Spleen (tissue), 11 donors: ENCODE measurements around the gene RPP30. TPM values are rescaled to one million over a fixed set of nuclear protein-coding genes. Genes with fewer than 3 reads are reported as not detected.

Experiments
- DNase-seq: peaks from one replicate; pipeline ENCODE4 v3.0.0-alpha.2; 2020
- H3K27ac ChIP-seq, 8 donors: fragments of 200-600 bp; sonication (generic) in 7 of 8; 1 replicate in 4 of 8; 2 replicates in 4 of 8; pipeline versions ENCODE4 v1.5.0 to v1.8.0; 2016 to 2021; ENCODE audit warnings: inconsistent platforms in 4 of 8, mild to moderate bottlenecking in 4 of 8, moderate library complexity in 1 of 8
- H3K27me3 ChIP-seq, 7 donors: fragments of 200-600 bp; sonication (generic) in 6 of 7; replicated peaks in 1 of 7; 1 replicate in 4 of 7; 2 replicates in 3 of 7; pipeline versions ENCODE4 v1.5.0 to v1.8.0; 2016 to 2021; ENCODE audit warnings: inconsistent platforms in 3 of 7, mild to moderate bottlenecking in 1 of 7
- H3K36me3 ChIP-seq, 6 donors: fragments of 200-600 bp; sonication (generic) in 5 of 6; 1 replicate in 4 of 6; 2 replicates in 2 of 6; pipeline versions ENCODE4 v1.5.0 to v1.8.0; 2016 to 2021; ENCODE audit warnings: inconsistent platforms in 2 of 6
- H3K4me1 ChIP-seq, 6 donors: fragments of 200-600 bp; sonication (generic) in 5 of 6; 1 replicate in 3 of 6; 2 replicates in 3 of 6; pipeline versions ENCODE4 v1.5.0 to v1.8.0; 2016 to 2021; ENCODE audit warnings: inconsistent platforms in 3 of 6
- H3K4me3 ChIP-seq, 8 donors: fragments of 200-600 bp; sonication (generic) in 7 of 8; 1 replicate in 4 of 8; 2 replicates in 4 of 8; pipeline versions ENCODE4 v1.5.0 to v1.8.0; 2016 to 2021; ENCODE audit warnings: inconsistent platforms in 4 of 8, mild to moderate bottlenecking in 4 of 8, moderate library complexity in 2 of 8
- H3K9me3 ChIP-seq, 8 donors: fragments of 200-600 bp; sonication (generic) in 7 of 8; 1 replicate in 4 of 8; 2 replicates in 4 of 8; pipeline versions ENCODE4 v1.5.0 to v1.8.0; 2016 to 2021; ENCODE audit warnings: inconsistent platforms in 4 of 8
- CTCF ChIP-seq, 11 experiments: fragments of 200-600 bp in 7 of 11; fragments of 450-650 bp in 4 of 11; sonication (generic) in 4 of 11; IDR thresholded peaks in 8 of 11; conservative IDR thresholded peaks in 3 of 11; 1 replicate in 7 of 11; 2 replicates in 4 of 11; pipeline versions ENCODE4 v1.4.0 to v1.8.0; 2016 to 2021; ENCODE audit warnings: antibody characterized with exemption in 11 of 11, inconsistent platforms in 4 of 11, mild to moderate bottlenecking in 1 of 11
- POLR2A ChIP-seq, 3 donors: fragments of 450-650 bp; IDR thresholded peaks; one replicate each; pipeline ENCODE4 v1.5.1; 2017; ENCODE audit warnings: antibody characterized with exemption in 3 of 3, mild to moderate bottlenecking in 1 of 3
- POLR2AphosphoS5 ChIP-seq, 3 donors: sonication (generic); formaldehyde crosslinking; IDR thresholded peaks; one replicate each; pipeline ENCODE4 v1.5.1; 2017; ENCODE audit warnings: antibody characterized with exemption in 3 of 3
- WGBS, 5 donors: extraction: QIAGEN DNeasy Blood & Tissue Kit in 3 of 5; methylation state at CpG; one replicate each; pipeline versions ENCODE4 v1.1.5 to v1.1.7; 2013 to 2018; 5-methylcytosine and 5-hydroxymethylcytosine counted together
- intact Hi-C: fragments of 100-400 bp; cut with DNase I; formaldehyde crosslinking; loops from one replicate; pipeline ENCODE4 v1.15.0; 2023; ENCODE audit warnings: low total_unique reads
- polyA plus RNA-seq, 3 donors: library from polyadenylated mRNA; stranded (reverse); fragments of 200-250 nt; gene quantifications; one replicate each; pipeline ENCODE4 v1.2.1, GENCODE V29; 2013
- total RNA-seq, 7 donors: library from RNA; depleted of rRNA in 3 of 7; stranded (reverse); fragments of >200 nt in 3 of 7; fragmentation: NEBNext Ultra II Directional in 4 of 7; extraction: Animal tissue kit (Norgen Biotek cat#: 25700) in 4 of 7; gene quantifications; one replicate each; pipeline versions ENCODE4 v1.1.0 to v1.2.1, GENCODE V29; 2016 to 2021
- donor health status: healthy with polysubstance abuse.
- donor health status: DM: no; HTN: no; CAD: no; lungs with moderate emphysema.
- donor health status: DM: no; HTN: no; CAD: no.
- donor health status: Bipolar disorder and iron deficiency.
- donor health status: healthy.
- donor health status: DM: no; HTN: no; CAD: no.
- donor health status: DM: yes; HTN: yes; CAD: no.

RPP30 gene
- total and polyA plus RNA-seq, 10 donors, result 23.7 to 44.9 (median 31.7) TPM

- Histone ChIP-seq H3K27ac (no peak overlapping the region), H3K36me3 (no peaks in the 10 kb centered on the region), H3K27me3 (no peaks in the 10 kb centered on the region), H3K9me3 (no peaks in the 10 kb centered on the region), H3K4me1 (no peaks in the 10 kb centered on the region), H3K4me3 (no peak overlapping the region)
- no peak for TF ChIP-seq POLR2AphosphoS5 (IDR thresholded peaks at IDR 0.05)
- TF ChIP-seq POLR2A (IDR thresholded peaks at IDR 0.05), result no peak
- no peak for TF ChIP-seq CTCF (IDR thresholded peaks at IDR 0.05 in 8 of 11, conservative IDR thresholded peaks at IDR 0.05 in 3 of 11)
- DNase-seq, result no peak
- intact Hi-C loops, result no loop called here
- WGBS, 5 donors, result 77 to 90% (median 88%) methylated on average over 8 of the region's 8 CpGs
These were observed 48.2 kb downstream of the RPP30 start for GRCh38 chr10:90919683-90920574.

GRCh38 chr10:90920986-90921666 is 49.4 kb downstream of the RPP30 start, which contains the start of gene ANKRD1:
TSS of gene ANKRD1 (minus strand) at chr10:90921087. CDS start at chr10:90921027, 60 bp downstream.
- H3K36me3 ChIP-seq, result no peaks in the 10 kb centered on the region
- H3K4me1 ChIP-seq, result no peaks in the 10 kb centered on the region
- no peaks in the 10 kb centered on the region for H3K9me3 ChIP-seq
- H3K4me3 ChIP-seq, result no peak within 1 kb of the TSS
- WGBS, 5 donors, result 69 to 84% (median 74%) methylated on average over 5 of the region's 5 CpGs
- TF ChIP-seq POLR2AphosphoS5 (IDR thresholded peaks at IDR 0.05) (no peak), CTCF (IDR thresholded peaks at IDR 0.05 in 8 of 11, conservative IDR thresholded peaks at IDR 0.05 in 3 of 11) (no peak), POLR2A (IDR thresholded peaks at IDR 0.05) (no peak)
- intact Hi-C loops, result no loop called here
- DNase-seq, result no peak
- H3K27ac ChIP-seq, result no peak within 1 kb of the TSS
- H3K27me3 ChIP-seq, result no peaks in the 10 kb centered on the region

- Histone ChIP-seq H3K4me1 (no peaks in the 10 kb centered on the region), H3K36me3 (no peaks in the 10 kb centered on the region), H3K9me3 (no peaks in the 10 kb centered on the region), H3K4me3 (no peak overlapping the region), H3K27me3 (no peaks in the 10 kb centered on the region), H3K27ac (no peak overlapping the region)
- WGBS, 5 donors, result 83 to 94% (median 88%) methylated on average over 3 of the region's 3 CpGs
- no peak for DNase-seq
- intact Hi-C loops, result no loop called here
- TF ChIP-seq POLR2A (IDR thresholded peaks at IDR 0.05) (no peak), POLR2AphosphoS5 (IDR thresholded peaks at IDR 0.05) (no peak), CTCF (IDR thresholded peaks at IDR 0.05 in 8 of 11, conservative IDR thresholded peaks at IDR 0.05 in 3 of 11) (no peak)
These were observed 50.1 kb downstream of the RPP30 start for GRCh38 chr10:90921906-90922305.
